HG03135 (cell line): ENCODE results near the gene LEMD2.

ENCODE experiments used
- ATAC-seq: cut with Tn5 transposase; IDR thresholded peaks from one replicate; pipeline ENCODE4 v1.9.1; 2021; ENCODE audit warnings: mild to moderate bottlenecking, moderate library complexity; ENCODE audit not compliant: unreplicated experiment

The LEMD2 gene

GRCh38 chr6:33742837-33743236, 46.1 kb downstream of the LEMD2 start:
- ATAC-seq = no peak

- no peak for ATAC-seq
Observed at GRCh38 chr6:33742092-33742491, 46.8 kb downstream of the LEMD2 start.

- no peak for ATAC-seq
Observed at GRCh38 chr6:33740794-33741193, 48.1 kb downstream of the LEMD2 start.

- ATAC-seq = no peak
Observed at GRCh38 chr6:33740204-33740608, 48.7 kb downstream of the LEMD2 start.

GRCh38 chr6:33739571-33739970, 49.4 kb downstream of the LEMD2 start:
- ATAC-seq = no peak

- no peak for ATAC-seq
Observed at GRCh38 chr6:33738879-33739278, 50.1 kb downstream of the LEMD2 start.

GRCh38 chr6:33738153-33738552, 50.8 kb downstream of the LEMD2 start:
- ATAC-seq = no peak

- no peak for ATAC-seq
Observed at GRCh38 chr6:33737267-33738026, 51.5 kb downstream of the LEMD2 start.

- no peak for ATAC-seq
Observed at GRCh38 chr6:33735216-33735615, 53.7 kb downstream of the LEMD2 start.

GRCh38 chr6:33733709-33734007, 55.3 kb downstream of the LEMD2 start:
- ATAC-seq = no peak

GRCh38 chr6:33732817-33733708, 55.9 kb downstream of the LEMD2 start:
- no peak for ATAC-seq

GRCh38 chr6:33732385-33732784, 56.5 kb downstream of the LEMD2 start:
- ATAC-seq = no peak

- ATAC-seq = no peak
Observed at GRCh38 chr6:33731751-33732282, 57.1 kb downstream of the LEMD2 start.

GRCh38 chr6:33731035-33731434, 57.9 kb downstream of the LEMD2 start:
- ATAC-seq = no peak

GRCh38 chr6:33730611-33731010, 58.3 kb downstream of the LEMD2 start:
- no peak for ATAC-seq

GRCh38 chr6:33729059-33729458, 59.9 kb downstream of the LEMD2 start:
- ATAC-seq = no peak

- ATAC-seq = no peak
Observed at GRCh38 chr6:33728438-33728837, 60.5 kb downstream of the LEMD2 start.

GRCh38 chr6:33727932-33728331, 61.0 kb downstream of the LEMD2 start:
- ATAC-seq = no peak

- ATAC-seq = no peak
Observed at GRCh38 chr6:33727126-33727525, 61.8 kb downstream of the LEMD2 start.

GRCh38 chr6:33726696-33727095, 62.2 kb downstream of the LEMD2 start:
- no peak for ATAC-seq

GRCh38 chr6:33725891-33726673, 62.8 kb downstream of the LEMD2 start:
- ATAC-seq = no peak
